GM23248 (cell line): ENCODE results near the gene SMPDL3A. TPM values are rescaled to one million over a fixed set of nuclear protein-coding genes. Genes with fewer than 3 reads are reported as not detected.
A peak's percentile ranks its signal among the peaks of the same experiment; 100 is the strongest.

ENCODE experiments used
- DNase-seq: peaks from one replicate; pipeline ENCODE4 v3.0.0-alpha.2; 2015
- H2AFZ ChIP-seq: fragments of 200-600 bp; sonication (generic); 2 replicates; pipeline ENCODE4 v1.6.1; 2016; ENCODE audit warnings: antibody characterized with exemption
- H3F3A ChIP-seq: fragments of 200-600 bp; sonication (generic); 2 replicates; pipeline ENCODE4 v1.6.1; 2016; ENCODE audit warnings: mild to moderate bottlenecking, antibody characterized with exemption, mixed run types; ENCODE audit not compliant: insufficient read depth
- H3K27ac ChIP-seq: fragments of 200-600 bp; sonication (generic); 2 replicates; pipeline ENCODE4 v1.5.1; 2016; ENCODE audit warnings: mild to moderate bottlenecking
- H3K27me3 ChIP-seq: fragments of 200-600 bp; sonication (generic); replicated peaks from 2 replicates; pipeline ENCODE4 v1.6.1; 2016; ENCODE audit warnings: mild to moderate bottlenecking; ENCODE audit not compliant: insufficient read depth
- H3K36me3 ChIP-seq: fragments of 200-600 bp; sonication (generic); 2 replicates; pipeline ENCODE4 v1.6.1; 2016; ENCODE audit warnings: low read depth, mild to moderate bottlenecking
- H3K4me1 ChIP-seq: fragments of 200-600 bp; sonication (generic); 2 replicates; pipeline ENCODE4 v1.6.1; 2016; ENCODE audit warnings: mild to moderate bottlenecking; ENCODE audit not compliant: insufficient read depth
- H3K4me2 ChIP-seq: fragments of 200-600 bp; sonication (generic); one replicate; pipeline ENCODE4 v1.6.1; 2016; ENCODE audit warnings: mild to moderate bottlenecking; ENCODE audit not compliant: unreplicated experiment
- H3K4me3 ChIP-seq: fragments of 200-600 bp; sonication (generic); 2 replicates; pipeline ENCODE4 v1.5.1; 2016; ENCODE audit warnings: mild to moderate bottlenecking
- H3K79me2 ChIP-seq: fragments of 200-600 bp; sonication (generic); 2 replicates; pipeline ENCODE4 v1.6.1; 2016; ENCODE audit warnings: mild to moderate bottlenecking; ENCODE audit not compliant: insufficient read depth
- H3K9ac ChIP-seq: fragments of 200-600 bp; sonication (generic); 2 replicates; pipeline ENCODE4 v1.6.1; 2016; ENCODE audit warnings: mild to moderate bottlenecking
- H3K9me2 ChIP-seq: fragments of 200-600 bp; sonication (generic); 2 replicates; pipeline ENCODE4 v1.6.1; 2016; ENCODE audit warnings: mixed run types, mild to moderate bottlenecking, moderate library complexity; ENCODE audit not compliant: insufficient read depth
- H3K9me3 ChIP-seq: fragments of 200-600 bp; sonication (generic); one replicate; pipeline ENCODE4 v1.6.1; 2017; ENCODE audit warnings: low read depth
- H4K20me1 ChIP-seq: fragments of 200-600 bp; sonication (generic); 2 replicates; pipeline ENCODE4 v1.6.0; 2016; ENCODE audit not compliant: insufficient read depth
- EZH2 ChIP-seq: fragments of 200-600 bp; sonication (generic); IDR thresholded peaks from 2 replicates; pipeline ENCODE4 v1.6.1; 2018; ENCODE audit warnings: antibody characterized with exemption, mild to moderate bottlenecking; ENCODE audit not compliant: insufficient read depth, poor library complexity, severe bottlenecking
- EZH2phosphoT487 ChIP-seq: fragments of 200-600 bp; sonication (generic); IDR thresholded peaks from 2 replicates; pipeline ENCODE4 v1.6.1; 2018; ENCODE audit warnings: antibody characterized with exemption, moderate library complexity, mild to moderate bottlenecking, low read depth; ENCODE audit not compliant: insufficient read depth
- WGBS, 2 experiments: methylation state at CpG; one replicate each; pipeline ENCODE4 v1.1.6; 2015 to 2017; ENCODE audit warnings: low lambda C conversion rate in 2 of 2, low coverage in 1 of 2; ENCODE audit errors: missing lambda C conversion rate in 2 of 2; 5-methylcytosine and 5-hydroxymethylcytosine counted together
- in situ Hi-C: fragments of 300-500 bp; cut with MboI; formaldehyde crosslinking; loops from 2 replicates; pipeline ENCODE4 v1.15.0; 2020
- polyA plus RNA-seq: library from polyadenylated mRNA; unstranded; fragments of >200 nt; fragmentation: Nextera tagmentation; extraction: Ambion mirVana; gene quantifications from 2 replicates; pipeline ENCODE4 v1.2.1, GENCODE V29; 2016
- total RNA-seq: library from RNA; depleted of rRNA; stranded (reverse); fragments of >200 nt; shearing (Covaris generic); gene quantifications from 2 replicates; pipeline ENCODE4 v1.2.3, GENCODE V29; 2014

Gene SMPDL3A
- total and polyA plus RNA-seq, 2 experiments from 2014 or later: 10.8 to 15.4 TPM

- H3K9me2 ChIP-seq: no peaks in the 10 kb centered on the region
- TF ChIP-seq EZH2: no peak
- TF ChIP-seq EZH2phosphoT487: no peak
- H3K4me2 ChIP-seq: no peak overlapping the region
- H3K9ac ChIP-seq: no peak overlapping the region
- no peaks in the 10 kb centered on the region for H3F3A ChIP-seq
- no peak for DNase-seq
- H4K20me1 ChIP-seq: no peaks in the 10 kb centered on the region
- 75 to 77% methylated on average over 2 of the region's 2 CpGs for WGBS, 2 experiments
- peak overlapping the region; percentile 37; the same call in 1 of the 2 replicates for H2AFZ ChIP-seq
- no peaks in the 10 kb centered on the region for H3K4me1 ChIP-seq
- no peaks in the 10 kb centered on the region for H3K27me3 ChIP-seq
- H3K79me2 ChIP-seq: no peaks in the 10 kb centered on the region
- H3K27ac ChIP-seq: no peak overlapping the region
- H3K4me3 ChIP-seq: no peak overlapping the region
- H3K9me3 ChIP-seq: no peaks in the 10 kb centered on the region
- H3K36me3 ChIP-seq: no peaks in the 10 kb centered on the region
- in situ Hi-C loops: no loop called here
Observed at GRCh38 chr6:122817358-122817757, 28.3 kb downstream of the SMPDL3A start.

GRCh38 chr6:122817766-122818165 is 28.7 kb downstream of the SMPDL3A start:
- WGBS, 2 experiments: 30 to 34% methylated on average over 4 of the region's 4 CpGs
- DNase-seq: no peak
- no peaks in the 10 kb centered on the region for H3K4me1 ChIP-seq
- no peak overlapping the region for H3K27ac ChIP-seq
- H4K20me1 ChIP-seq: no peaks in the 10 kb centered on the region
- H3K9ac ChIP-seq: no peak overlapping the region
- H2AFZ ChIP-seq: peak overlapping the region; percentile 37; the same call in 1 of the 2 replicates
- in situ Hi-C loops: no loop called here
- no peak overlapping the region for H3K4me2 ChIP-seq
- no peaks in the 10 kb centered on the region for H3K9me2 ChIP-seq
- no peaks in the 10 kb centered on the region for H3F3A ChIP-seq
- no peaks in the 10 kb centered on the region for H3K79me2 ChIP-seq
- H3K4me3 ChIP-seq: no peak overlapping the region
- H3K36me3 ChIP-seq: no peaks in the 10 kb centered on the region
- H3K27me3 ChIP-seq: no peaks in the 10 kb centered on the region
- TF ChIP-seq EZH2 (no peak), EZH2phosphoT487 (no peak)
- no peaks in the 10 kb centered on the region for H3K9me3 ChIP-seq

- H3K27ac ChIP-seq: no peak overlapping the region
- no peak for DNase-seq
- 90 to 93% methylated on average over 2 of the region's 2 CpGs for WGBS, 2 experiments
Observed at GRCh38 chr6:122818866-122819265, 29.8 kb downstream of the SMPDL3A start.

GRCh38 chr6:122821095-122821494 is 32.0 kb downstream of the SMPDL3A start:
- no peaks in the 10 kb centered on the region for H3K36me3 ChIP-seq
- no peak overlapping the region for H3K4me3 ChIP-seq
- no peaks in the 10 kb centered on the region for H3F3A ChIP-seq
- no peaks in the 10 kb centered on the region for H4K20me1 ChIP-seq
- no peaks in the 10 kb centered on the region for H3K79me2 ChIP-seq
- H3K9ac ChIP-seq: no peak overlapping the region
- 46 to 49% methylated on average over 2 of the region's 2 CpGs for WGBS, 2 experiments
- H3K9me3 ChIP-seq: no peaks in the 10 kb centered on the region
- in situ Hi-C loops: no loop called here
- no peak for DNase-seq
- H3K9me2 ChIP-seq: no peaks in the 10 kb centered on the region
- no peak overlapping the region for H3K4me2 ChIP-seq
- no peak for TF ChIP-seq EZH2
- TF ChIP-seq EZH2phosphoT487: no peak
- no peak overlapping the region for H3K27ac ChIP-seq
- H2AFZ ChIP-seq: no peak overlapping the region
- H3K4me1 ChIP-seq: no peaks in the 10 kb centered on the region
- H3K27me3 ChIP-seq: no peaks in the 10 kb centered on the region

More at GRCh38 chr6:122818866-122819265, 29.8 kb downstream of the SMPDL3A start:
- Histone ChIP-seq H3K4me1 (no peaks in the 10 kb centered on the region), H2AFZ (no peak overlapping the region), H3K9me2 (no peaks in the 10 kb centered on the region), H3K79me2 (no peaks in the 10 kb centered on the region), H3K4me2 (no peak overlapping the region), H3F3A (no peaks in the 10 kb centered on the region), H3K4me3 (no peak overlapping the region), H3K27me3 (no peaks in the 10 kb centered on the region), H3K36me3 (no peaks in the 10 kb centered on the region), H3K9ac (no peak overlapping the region), H4K20me1 (no peaks in the 10 kb centered on the region), H3K9me3 (no peaks in the 10 kb centered on the region)
- in situ Hi-C loops: no loop called here
- no peak for TF ChIP-seq EZH2

- no peak for DNase-seq
- Histone ChIP-seq H3K9ac (no peak overlapping the region), H3K4me1 (no peaks in the 10 kb centered on the region), H4K20me1 (no peaks in the 10 kb centered on the region), H3K27me3 (no peaks in the 10 kb centered on the region), H3K4me3 (no peak overlapping the region), H3K9me3 (no peaks in the 10 kb centered on the region), H3K9me2 (no peaks in the 10 kb centered on the region), H3K79me2 (no peaks in the 10 kb centered on the region), H2AFZ (no peak overlapping the region), H3K4me2 (no peak overlapping the region), H3K36me3 (no peaks in the 10 kb centered on the region), H3K27ac (no peak overlapping the region), H3F3A (no peaks in the 10 kb centered on the region)
- TF ChIP-seq EZH2phosphoT487: no peak
- TF ChIP-seq EZH2: no peak
- in situ Hi-C loops: no loop called here
- WGBS, 2 experiments: 66 to 73% methylated on average over 5 of the region's 5 CpGs
Observed at GRCh38 chr6:122825163-122825562, 36.1 kb downstream of the SMPDL3A start.
